OCI-LY1 (cell line): ENCODE results near the gene FAXC.

Source experiments
- CTCF ChIP-seq: fragments of 200-600 bp; sonication (generic), shearing (Covaris generic); IDR thresholded peaks from 2 replicates; pipeline ENCODE4 v1.5.1; 2017; ENCODE audit warnings: mild to moderate bottlenecking, antibody characterized with exemption, low read length, moderate library complexity, mixed read lengths
- EZH2 ChIP-seq: fragments of 200-600 bp; sonication (generic), shearing (Covaris generic); IDR thresholded peaks from 2 replicates; pipeline ENCODE4 v1.8.0; 2017; ENCODE audit warnings: borderline replicate concordance, mixed run types, mild to moderate bottlenecking, antibody characterized with exemption, low read length, moderate library complexity, mixed read lengths

DNA sequence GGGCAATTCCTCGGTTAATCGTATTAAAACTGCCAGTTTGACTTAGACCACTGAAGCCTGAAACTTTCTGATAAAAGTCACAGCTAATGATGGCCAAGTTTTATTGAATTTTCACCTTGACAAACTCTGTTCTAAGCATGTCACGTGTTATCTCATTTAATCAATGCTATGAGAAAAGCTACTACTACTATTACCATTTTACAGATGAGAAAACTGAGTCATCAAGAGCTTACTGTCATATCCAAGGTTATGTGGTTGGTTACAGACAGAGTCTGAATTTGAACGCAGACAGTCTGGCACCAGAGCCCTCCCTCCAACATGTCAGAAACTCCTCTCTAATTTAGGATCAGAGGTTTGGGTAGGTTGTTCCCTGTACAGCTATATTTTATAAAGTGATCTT lies 4.3 kb downstream of the FAXC start:
- no peak for TF ChIP-seq CTCF
- TF ChIP-seq EZH2, result no peak
